ENCODE data around the gene ABCG4.

Gene ABCG4

DNA sequence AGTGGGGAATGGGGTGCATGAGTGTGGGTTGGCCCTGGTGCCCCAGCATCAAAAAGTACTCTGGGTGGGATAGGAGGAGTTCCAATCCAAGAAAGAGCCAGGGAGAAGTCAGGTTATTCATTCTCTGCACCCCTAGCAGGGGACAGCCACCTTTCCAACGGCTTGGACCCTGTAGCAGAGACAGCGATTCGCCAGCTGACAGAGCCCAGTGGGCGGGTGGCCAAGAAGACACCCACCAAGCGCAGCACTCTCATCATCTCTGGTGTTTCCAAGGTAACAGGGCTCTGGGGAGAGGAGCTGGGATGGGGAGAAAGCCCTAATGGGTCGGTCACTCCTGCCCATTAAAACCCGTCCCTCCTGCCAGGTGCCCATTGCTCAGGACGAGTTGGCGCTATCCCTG is 35.1 kb upstream of the ABCG4 start:
- TF ChIP-seq, protein P1, sequence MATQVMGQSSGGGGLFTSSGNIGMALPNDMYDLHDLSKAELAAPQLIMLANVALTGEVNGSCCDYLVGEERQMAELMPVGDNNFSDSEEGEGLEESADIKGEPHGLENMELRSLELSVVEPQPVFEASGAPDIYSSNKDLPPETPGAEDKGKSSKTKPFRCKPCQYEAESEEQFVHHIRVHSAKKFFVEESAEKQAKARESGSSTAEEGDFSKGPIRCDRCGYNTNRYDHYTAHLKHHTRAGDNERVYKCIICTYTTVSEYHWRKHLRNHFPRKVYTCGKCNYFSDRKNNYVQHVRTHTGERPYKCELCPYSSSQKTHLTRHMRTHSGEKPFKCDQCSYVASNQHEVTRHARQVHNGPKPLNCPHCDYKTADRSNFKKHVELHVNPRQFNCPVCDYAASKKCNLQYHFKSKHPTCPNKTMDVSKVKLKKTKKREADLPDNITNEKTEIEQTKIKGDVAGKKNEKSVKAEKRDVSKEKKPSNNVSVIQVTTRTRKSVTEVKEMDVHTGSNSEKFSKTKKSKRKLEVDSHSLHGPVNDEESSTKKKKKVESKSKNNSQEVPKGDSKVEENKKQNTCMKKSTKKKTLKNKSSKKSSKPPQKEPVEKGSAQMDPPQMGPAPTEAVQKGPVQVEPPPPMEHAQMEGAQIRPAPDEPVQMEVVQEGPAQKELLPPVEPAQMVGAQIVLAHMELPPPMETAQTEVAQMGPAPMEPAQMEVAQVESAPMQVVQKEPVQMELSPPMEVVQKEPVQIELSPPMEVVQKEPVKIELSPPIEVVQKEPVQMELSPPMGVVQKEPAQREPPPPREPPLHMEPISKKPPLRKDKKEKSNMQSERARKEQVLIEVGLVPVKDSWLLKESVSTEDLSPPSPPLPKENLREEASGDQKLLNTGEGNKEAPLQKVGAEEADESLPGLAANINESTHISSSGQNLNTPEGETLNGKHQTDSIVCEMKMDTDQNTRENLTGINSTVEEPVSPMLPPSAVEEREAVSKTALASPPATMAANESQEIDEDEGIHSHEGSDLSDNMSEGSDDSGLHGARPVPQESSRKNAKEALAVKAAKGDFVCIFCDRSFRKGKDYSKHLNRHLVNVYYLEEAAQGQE (IDR thresholded peaks at IDR 0.05; ENCODE audit: insufficient read depth in 1 of 2, low read depth in 2 of 2, low read length in 2 of 2), result no peak
- no peak for TF ChIP-seq TAF1 (IDR thresholded peaks at IDR 0.05; ENCODE audit: borderline replicate concordance, insufficient read depth, low read length)
- TF ChIP-seq SIN3A (IDR thresholded peaks at IDR 0.05; ENCODE audit: borderline replicate concordance, insufficient read depth, low read length), result no peak
- TF ChIP-seq POLR2AphosphoS5 (IDR thresholded peaks at IDR 0.05; ENCODE audit: low read depth, low read length), result no peak
- TF ChIP-seq FOXP2 (optimal IDR thresholded peaks at IDR 0.05; ENCODE audit: borderline replicate concordance, extremely low read depth, extremely low read length, insufficient read depth), result no peak

GRCh38 chr11:119114351-119114750 is 34.5 kb upstream of the ABCG4 start:
- TF ChIP-seq, protein P1 (IDR thresholded peaks at IDR 0.05; ENCODE audit: insufficient read depth in 1 of 2, low read depth in 2 of 2, low read length in 2 of 2), result no peak
- TF ChIP-seq SIN3A (IDR thresholded peaks at IDR 0.05; ENCODE audit: borderline replicate concordance, insufficient read depth, low read length) (no peak), POLR2AphosphoS5 (IDR thresholded peaks at IDR 0.05; ENCODE audit: low read depth, low read length) (no peak), TAF1 (IDR thresholded peaks at IDR 0.05; ENCODE audit: borderline replicate concordance, insufficient read depth, low read length) (no peak)

DNA sequence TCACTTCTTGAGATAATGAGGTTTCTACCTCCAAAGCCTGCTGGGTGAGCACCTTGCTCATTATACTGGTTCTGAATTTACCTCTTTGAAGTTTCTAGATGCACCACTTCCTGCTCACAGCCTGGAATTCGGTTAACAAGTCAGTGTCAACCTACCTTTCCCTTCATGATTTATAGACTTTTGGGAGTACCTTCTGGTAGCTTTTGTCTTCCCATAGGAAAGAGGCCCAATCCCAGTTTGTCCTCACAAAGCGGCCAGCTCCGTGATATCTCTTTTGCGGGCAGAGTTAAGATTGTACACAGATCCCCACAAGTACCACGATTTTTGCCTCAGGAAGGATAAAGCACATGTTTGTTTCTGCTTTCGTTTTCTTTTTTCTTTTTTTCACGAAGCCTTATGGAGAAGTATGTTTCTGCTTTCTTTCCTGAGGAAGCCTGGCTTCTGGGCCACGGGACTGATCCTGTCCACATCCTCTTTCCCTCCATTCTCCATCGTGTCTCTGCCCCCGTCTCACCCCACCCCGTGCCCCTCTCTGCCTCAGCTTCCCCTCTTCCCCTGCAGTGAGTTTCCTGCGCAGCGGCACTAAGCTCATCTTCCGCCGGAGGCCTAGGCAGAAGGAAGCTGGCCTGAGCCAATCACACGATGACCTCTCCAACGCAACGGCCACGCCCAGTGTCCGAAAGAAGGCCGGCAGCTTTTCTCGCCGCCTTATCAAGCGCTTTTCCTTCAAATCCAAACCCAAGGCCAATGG is 33.2 kb upstream of the ABCG4 start:
- TF ChIP-seq, protein P1 (IDR thresholded peaks at IDR 0.05; ENCODE audit: insufficient read depth in 1 of 2, low read depth in 2 of 2, low read length in 2 of 2), result no peak
- TF ChIP-seq FOXP2 (optimal IDR thresholded peaks at IDR 0.05; ENCODE audit: borderline replicate concordance, extremely low read depth, extremely low read length, insufficient read depth) (no peak), SIN3A (IDR thresholded peaks at IDR 0.05; ENCODE audit: borderline replicate concordance, insufficient read depth, low read length) (no peak), POLR2AphosphoS5 (IDR thresholded peaks at IDR 0.05; ENCODE audit: low read depth, low read length) (no peak), TAF1 (IDR thresholded peaks at IDR 0.05; ENCODE audit: borderline replicate concordance, insufficient read depth, low read length) (no peak)

DNA sequence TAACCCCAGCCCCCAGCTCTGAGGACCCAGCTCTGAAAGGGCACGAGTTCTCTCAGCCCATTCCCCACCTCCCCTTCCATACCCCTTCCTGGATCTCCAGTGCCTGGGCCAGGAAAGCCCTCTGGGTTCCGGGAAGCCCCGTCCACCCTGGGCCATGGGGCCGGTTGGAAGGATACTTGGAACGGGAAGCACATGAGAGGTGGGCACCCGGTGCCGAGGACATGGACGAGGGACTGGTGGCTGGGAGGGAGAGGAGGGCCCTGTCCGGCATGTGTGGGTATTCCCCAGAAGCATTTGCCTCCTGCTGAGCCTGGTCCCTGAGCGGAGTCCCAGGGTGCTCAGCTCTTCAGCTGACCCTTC is 32.6 kb upstream of the ABCG4 start:
- no peak for TF ChIP-seq SIN3A (IDR thresholded peaks at IDR 0.05; ENCODE audit: borderline replicate concordance, insufficient read depth, low read length)
- no peak for TF ChIP-seq FOXP2 (optimal IDR thresholded peaks at IDR 0.05; ENCODE audit: borderline replicate concordance, extremely low read depth, extremely low read length, insufficient read depth)

GRCh38 chr11:119116601-119117000 is 32.3 kb upstream of the ABCG4 start:
- TF ChIP-seq TAF1 (IDR thresholded peaks at IDR 0.05; ENCODE audit: borderline replicate concordance, insufficient read depth, low read length), result no peak
- TF ChIP-seq FOXP2 (optimal IDR thresholded peaks at IDR 0.05; ENCODE audit: borderline replicate concordance, extremely low read depth, extremely low read length, insufficient read depth), result no peak
- TF ChIP-seq POLR2AphosphoS5 (IDR thresholded peaks at IDR 0.05; ENCODE audit: low read depth, low read length), result no peak
- TF ChIP-seq, protein P1 (IDR thresholded peaks at IDR 0.05; ENCODE audit: insufficient read depth in 1 of 2, low read depth in 2 of 2, low read length in 2 of 2), result no peak
- no peak for TF ChIP-seq SIN3A (IDR thresholded peaks at IDR 0.05; ENCODE audit: borderline replicate concordance, insufficient read depth, low read length)

Data from PFSK-1 (cell line).